MV-4-11 (cell line): ENCODE measurements around the gene PGBD5.

ENCODE experiments used
- DNase-seq: peaks from one replicate; lab custom pipeline; 2025; lab: John Stamatoyannopoulos, UW

The PGBD5 gene

GRCh38 chr1:230347896-230348295 lies 78.2 kb downstream of the PGBD5 start:
- no peak for DNase-seq

GRCh38 chr1:230345139-230345885 lies 80.8 kb downstream of the PGBD5 start:
- DNase-seq, result no peak

GRCh38 chr1:230342699-230343098 lies 83.4 kb downstream of the PGBD5 start:
- DNase-seq, result no peak

GRCh38 chr1:230342019-230342418 lies 84.1 kb downstream of the PGBD5 start:
- DNase-seq, result no peak

GRCh38 chr1:230341162-230341546 lies 85.0 kb downstream of the PGBD5 start:
- no peak for DNase-seq

- no peak for DNase-seq
Observed at GRCh38 chr1:230340526-230341161, 85.5 kb downstream of the PGBD5 start.

- no peak for DNase-seq
Observed at GRCh38 chr1:230339033-230339432, 87.1 kb downstream of the PGBD5 start.

GRCh38 chr1:230337266-230337665 lies 88.9 kb downstream of the PGBD5 start:
- DNase-seq, result no peak

- DNase-seq, result no peak
Observed at GRCh38 chr1:230335861-230336522, 90.1 kb downstream of the PGBD5 start.

GRCh38 chr1:230334447-230334837 lies 91.7 kb downstream of the PGBD5 start:
- DNase-seq, result no peak

- no peak for DNase-seq
Observed at GRCh38 chr1:230333590-230334446, 92.3 kb downstream of the PGBD5 start.

GRCh38 chr1:230332575-230333066 lies 93.5 kb downstream of the PGBD5 start:
- DNase-seq, result no peak

- no peak for DNase-seq
Observed at GRCh38 chr1:230332061-230332460, 94.1 kb downstream of the PGBD5 start.

- DNase-seq, result peak; percentile 23
Observed at GRCh38 chr1:230330157-230330556, 96.0 kb downstream of the PGBD5 start.

- DNase-seq, result no peak
Observed at GRCh38 chr1:230328342-230329015, 97.7 kb downstream of the PGBD5 start.

GRCh38 chr1:230327892-230328284 lies 98.2 kb downstream of the PGBD5 start:
- no peak for DNase-seq

- DNase-seq, result no peak
Observed at GRCh38 chr1:230326971-230327891, 98.9 kb downstream of the PGBD5 start.

GRCh38 chr1:230323686-230324085 lies 102.4 kb downstream of the PGBD5 start:
- DNase-seq, result no peak

- DNase-seq, result no peak
Observed at GRCh38 chr1:230322967-230323547, 103.1 kb downstream of the PGBD5 start.

- no peak for DNase-seq
Observed at GRCh38 chr1:230322421-230322756, 103.7 kb downstream of the PGBD5 start.
